Endothelial cell of umbilical vein (primary cell): ENCODE measurements around the gene MOB2.

Source experiments
- CTCF ChIP-seq, 2 donors: IDR thresholded peaks; 1 replicate in 1 of 2; 2 replicates in 1 of 2; pipeline ENCODE4 v1.5.1; 2011; ENCODE audit warnings: low read length in 2 of 2, mild to moderate bottlenecking in 2 of 2, moderate library complexity in 2 of 2, control low read depth in 1 of 2, inconsistent platforms in 1 of 2, low read depth in 1 of 2; ENCODE audit not compliant: insufficient read depth in 1 of 2; ENCODE audit errors: extremely low read depth in 1 of 2
- EZH2 ChIP-seq: IDR thresholded peaks from 2 replicates; pipeline ENCODE4 v1.6.1; 2012; ENCODE audit warnings: borderline replicate concordance, low read depth, mild to moderate bottlenecking, moderate library complexity, low read length, inconsistent platforms; ENCODE audit not compliant: severe bottlenecking
- FOS ChIP-seq: IDR thresholded peaks from 2 replicates; pipeline ENCODE4 v1.6.1; 2011; ENCODE audit warnings: mild to moderate bottlenecking, low read length, moderate library complexity, borderline replicate concordance; ENCODE audit not compliant: insufficient read depth
- GATA2 ChIP-seq: IDR thresholded peaks from 2 replicates; pipeline ENCODE4 v1.7.0; 2011; ENCODE audit warnings: low read depth, mild to moderate bottlenecking, moderate library complexity, mixed read lengths, low read length; ENCODE audit not compliant: insufficient read length, insufficient read depth
- JUN ChIP-seq: IDR thresholded peaks from 2 replicates; pipeline ENCODE4 v1.6.1; 2011; ENCODE audit warnings: borderline replicate concordance, low read depth; ENCODE audit not compliant: insufficient read length, insufficient read depth
- MAX ChIP-seq: IDR thresholded peaks from 2 replicates; pipeline ENCODE4 v1.6.1; 2011; ENCODE audit not compliant: insufficient read depth, insufficient read length
- MYC ChIP-seq: IDR thresholded peaks from one replicate; pipeline ENCODE4 v1.6.1; 2011; ENCODE audit warnings: mild to moderate bottlenecking, low read depth, low read length
- POLR2A ChIP-seq: IDR thresholded peaks from 2 replicates; pipeline ENCODE4 v1.6.1; 2012; ENCODE audit warnings: low read depth, mild to moderate bottlenecking, control low read depth, low read length
- POLR2AphosphoS5 ChIP-seq: IDR thresholded peaks from 2 replicates; pipeline ENCODE4 v1.6.1; 2012; ENCODE audit warnings: low read depth, mild to moderate bottlenecking, control low read depth, low read length, moderate library complexity; ENCODE audit not compliant: insufficient read depth

GRCh38 chr11:1534682-1535081 is 48.1 kb upstream of the MOB2 start:
- no peak for TF ChIP-seq POLR2AphosphoS5
- TF ChIP-seq EZH2, result no peak
- no peak for TF ChIP-seq CTCF (IDR thresholded peaks at IDR 0.05; ENCODE audit: extremely low read depth in 1 of 2, insufficient read depth in 1 of 2, low read depth in 1 of 2, low read length in 2 of 2)
- no peak for TF ChIP-seq POLR2A
- TF ChIP-seq MAX, result no peak
- TF ChIP-seq JUN, result no peak
- TF ChIP-seq GATA2, result no peak
- no peak for TF ChIP-seq FOS
- no peak for TF ChIP-seq MYC
